Activated CD8-positive, alpha-beta memory T cell treated with anti-CD3 and anti-CD28 coated beads, Interleukin-2, amount 10 ng/mL, durations not matched to agents 7 days and 5 days (primary cell): ENCODE data around the gene PJA2. TPM values are rescaled to one million over a fixed set of nuclear protein-coding genes. Genes with fewer than 3 reads are reported as not detected.

Experiments used
- ATAC-seq: fragments of 150-1000 bp; cut with Tn5 transposase; one replicate; pipeline ENCODE4 v1.10.0; 2021; ENCODE audit warnings: moderate library complexity
- CTCF ChIA-PET: fragments of 350-600 bp; sonication (Branson Sonifier 250); formaldehyde crosslinking; loops from one replicate; lab custom pipeline; 2021; ENCODE audit warnings: antibody characterized with exemption; lab: Charles Lee
- DNase-seq: peaks from one replicate; pipeline ENCODE4 v3.0.0-alpha.2; 2020
- H3K27ac Mint-ChIP-seq: one replicate; pipeline ENCODE4 v1.8.0; 2021; ENCODE audit warnings: mild to moderate bottlenecking, mixed read lengths
- H3K27me3 Mint-ChIP-seq: one replicate; pipeline ENCODE4 v1.8.0; 2021; ENCODE audit warnings: mixed read lengths
- H3K36me3 Mint-ChIP-seq: one replicate; pipeline ENCODE4 v1.8.0; 2021; ENCODE audit warnings: mild to moderate bottlenecking, mixed read lengths
- H3K4me1 Mint-ChIP-seq: one replicate; pipeline ENCODE4 v1.8.0; 2021; ENCODE audit warnings: mixed read lengths
- H3K4me3 Mint-ChIP-seq: one replicate; pipeline ENCODE4 v1.8.0; 2021; ENCODE audit warnings: mild to moderate bottlenecking, moderate library complexity, mixed read lengths
- H3K9me3 Mint-ChIP-seq: one replicate; pipeline ENCODE4 v1.8.0; 2022; ENCODE audit warnings: low read depth, mixed read lengths
- total RNA-seq, 2 experiments: library from RNA; stranded (reverse); gene quantifications; one replicate each; pipeline ENCODE4 v1.2.3, GENCODE V29; 2021

The PJA2 gene
- total RNA-seq, 2 experiments from 2014 or later, result 49.1 to 54.2 TPM

GRCh38 chr5:109324931-109325330, 84.8 kb downstream of the PJA2 start:
- Mint-ChIP-seq H3K4me1 (no peaks in the 10 kb centered on the region), H3K9me3 (no peaks in the 10 kb centered on the region), H3K4me3 (no peak overlapping the region), H3K27me3 (no peaks in the 10 kb centered on the region), H3K36me3 (no peaks in the 10 kb centered on the region), H3K27ac (no peak overlapping the region)
- ATAC-seq, result no peak
- DNase-seq, result no peak
- CTCF ChIA-PET, result no interaction called here

GRCh38 chr5:109324351-109324750, 85.4 kb downstream of the PJA2 start:
- Mint-ChIP-seq H3K27ac (no peak overlapping the region), H3K27me3 (no peaks in the 10 kb centered on the region), H3K4me3 (no peak overlapping the region), H3K36me3 (no peaks in the 10 kb centered on the region), H3K9me3 (no peaks in the 10 kb centered on the region), H3K4me1 (no peaks in the 10 kb centered on the region)
- no peak for DNase-seq
- CTCF ChIA-PET, result no interaction called here
- ATAC-seq, result no peak

- ATAC-seq (no peak), DNase-seq (no peak)
- Mint-ChIP-seq H3K27ac (no peak overlapping the region), H3K36me3 (no peaks in the 10 kb centered on the region), H3K4me3 (no peak overlapping the region), H3K27me3 (no peaks in the 10 kb centered on the region), H3K4me1 (no peaks in the 10 kb centered on the region), H3K9me3 (no peaks in the 10 kb centered on the region)
- CTCF ChIA-PET, result no interaction called here
These were observed 87.1 kb downstream of the PJA2 start for GRCh38 chr5:109322694-109323093.

DNA sequence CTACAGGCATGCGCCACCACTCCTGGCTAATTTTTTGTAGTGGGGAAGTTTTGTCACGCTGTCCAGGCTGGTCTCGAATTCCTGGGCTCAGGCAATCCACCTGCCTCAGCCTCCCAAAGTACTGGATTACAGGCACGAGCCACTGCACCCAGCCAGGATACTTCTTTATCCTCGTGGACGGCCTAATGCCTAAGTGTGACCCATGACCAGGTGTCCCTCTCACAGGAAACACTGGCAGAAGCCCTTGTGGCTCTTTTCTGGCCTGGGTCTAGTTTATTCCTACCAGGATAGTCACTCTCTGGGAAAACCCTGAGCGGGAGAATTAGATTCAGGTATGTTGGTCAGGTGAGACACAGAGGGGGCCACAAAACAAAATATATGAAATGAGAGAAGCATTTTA, 90.4 kb downstream of the PJA2 start:
- Mint-ChIP-seq H3K36me3 (no peaks in the 10 kb centered on the region), H3K4me3 (no peak overlapping the region), H3K27ac (no peak overlapping the region), H3K27me3 (no peaks in the 10 kb centered on the region), H3K4me1 (no peaks in the 10 kb centered on the region), H3K9me3 (peaks cover 3% of the 10 kb centered on the region)
- ATAC-seq, result no peak
- CTCF ChIA-PET, result no interaction called here
- DNase-seq, result no peak

DNA sequence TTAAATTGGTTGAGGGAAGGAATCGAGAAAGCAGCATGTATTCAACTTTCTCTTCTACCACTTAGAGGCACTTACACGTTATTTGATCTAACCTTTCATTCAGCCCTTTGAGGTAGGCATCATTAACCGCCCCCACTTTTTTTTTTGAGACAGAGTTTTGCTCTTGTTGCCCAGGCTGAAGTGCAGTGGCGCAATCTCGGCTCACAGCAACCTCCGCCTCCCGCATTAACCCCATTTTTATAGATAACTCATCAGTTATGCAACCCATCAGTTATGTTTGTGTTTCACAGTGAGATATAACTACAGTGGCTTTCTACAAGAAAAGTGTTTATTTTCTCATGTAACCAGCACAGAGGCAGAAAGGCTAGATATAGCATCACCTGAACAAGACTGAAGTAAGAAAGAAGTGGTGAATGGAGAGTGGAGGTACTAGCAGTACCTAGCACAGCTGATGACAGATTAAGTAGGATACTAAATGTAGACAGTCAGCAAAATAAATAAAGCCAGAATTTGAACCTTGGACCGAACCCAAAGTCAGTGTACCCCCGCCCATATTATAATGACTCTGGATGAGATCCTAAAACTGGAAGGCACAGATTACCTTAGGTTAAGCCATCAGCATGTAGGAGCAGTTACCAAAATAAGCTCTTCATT, 91.2 kb downstream of the PJA2 start:
- Mint-ChIP-seq H3K36me3 (no peaks in the 10 kb centered on the region), H3K27me3 (no peaks in the 10 kb centered on the region), H3K9me3 (peaks cover 3% of the 10 kb centered on the region), H3K27ac (no peak overlapping the region), H3K4me1 (no peaks in the 10 kb centered on the region), H3K4me3 (no peak overlapping the region)
- CTCF ChIA-PET, result no interaction called here
- ATAC-seq, result no peak
- DNase-seq, result no peak

DNA sequence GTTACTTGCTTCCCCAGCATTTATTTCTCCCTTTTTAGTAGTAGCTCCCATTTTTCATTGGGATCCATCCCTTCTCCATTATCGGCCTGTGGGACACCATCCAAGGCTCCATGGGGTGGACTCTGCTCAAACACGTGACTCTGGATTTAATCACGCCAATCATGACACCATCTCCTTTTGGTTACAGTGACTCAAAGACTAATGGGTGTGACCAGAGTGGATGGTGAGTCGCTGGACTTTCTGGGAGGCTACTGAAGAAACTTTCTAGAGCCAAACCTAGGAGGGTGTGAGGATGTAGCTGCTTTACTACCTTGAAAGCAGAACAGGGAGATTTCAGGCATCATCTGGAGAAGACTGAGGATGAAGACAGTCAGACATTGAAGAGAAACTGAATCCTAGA, 93.1 kb downstream of the PJA2 start:
- CTCF ChIA-PET, result no interaction called here
- H3K36me3 Mint-ChIP-seq, result no peaks in the 10 kb centered on the region
- H3K27me3 Mint-ChIP-seq, result no peaks in the 10 kb centered on the region
- DNase-seq (no peak), ATAC-seq (no peak)
- no peak overlapping the region for H3K27ac Mint-ChIP-seq
- H3K4me3 Mint-ChIP-seq, result no peak overlapping the region
- H3K4me1 Mint-ChIP-seq, result no peaks in the 10 kb centered on the region
- H3K9me3 Mint-ChIP-seq, result peaks cover 3% of the 10 kb centered on the region

DNA sequence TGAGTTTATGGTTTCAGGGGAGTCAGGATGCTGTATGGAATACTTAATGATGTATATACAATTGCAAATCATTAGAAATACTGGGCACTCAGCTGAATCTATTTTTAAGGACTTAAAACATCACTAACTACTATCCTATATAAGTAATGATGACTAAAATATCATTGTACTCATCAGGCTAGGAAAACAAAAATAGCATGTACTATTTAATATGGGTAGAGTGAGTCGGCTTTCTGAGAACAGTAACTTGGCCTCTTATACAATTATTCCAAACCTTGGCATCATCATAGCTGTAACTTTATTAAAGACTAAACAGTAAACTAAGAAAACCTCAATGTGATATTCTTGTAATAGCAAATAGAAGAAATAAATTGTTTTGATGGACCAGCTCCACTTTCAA, 94.5 kb downstream of the PJA2 start:
- Mint-ChIP-seq H3K9me3 (peaks cover 3% of the 10 kb centered on the region), H3K27me3 (no peaks in the 10 kb centered on the region), H3K4me3 (no peak overlapping the region), H3K36me3 (no peaks in the 10 kb centered on the region), H3K27ac (no peak overlapping the region), H3K4me1 (no peaks in the 10 kb centered on the region)
- DNase-seq (no peak), ATAC-seq (no peak)
- CTCF ChIA-PET, result no interaction called here

GRCh38 chr5:109313127-109313526, 96.6 kb downstream of the PJA2 start:
- Mint-ChIP-seq H3K27me3 (no peaks in the 10 kb centered on the region), H3K4me3 (no peak overlapping the region), H3K36me3 (no peaks in the 10 kb centered on the region), H3K9me3 (peaks cover 3% of the 10 kb centered on the region), H3K4me1 (no peaks in the 10 kb centered on the region), H3K27ac (no peak overlapping the region)
- CTCF ChIA-PET, result no interaction called here
- DNase-seq (no peak), ATAC-seq (no peak)

GRCh38 chr5:109312695-109313094, 97.1 kb downstream of the PJA2 start:
- Mint-ChIP-seq H3K36me3 (no peaks in the 10 kb centered on the region), H3K4me3 (no peak overlapping the region), H3K27ac (no peak overlapping the region), H3K9me3 (peaks cover 3% of the 10 kb centered on the region), H3K27me3 (no peaks in the 10 kb centered on the region), H3K4me1 (no peaks in the 10 kb centered on the region)
- ATAC-seq (no peak), DNase-seq (no peak)
- CTCF ChIA-PET, result no interaction called here

DNA sequence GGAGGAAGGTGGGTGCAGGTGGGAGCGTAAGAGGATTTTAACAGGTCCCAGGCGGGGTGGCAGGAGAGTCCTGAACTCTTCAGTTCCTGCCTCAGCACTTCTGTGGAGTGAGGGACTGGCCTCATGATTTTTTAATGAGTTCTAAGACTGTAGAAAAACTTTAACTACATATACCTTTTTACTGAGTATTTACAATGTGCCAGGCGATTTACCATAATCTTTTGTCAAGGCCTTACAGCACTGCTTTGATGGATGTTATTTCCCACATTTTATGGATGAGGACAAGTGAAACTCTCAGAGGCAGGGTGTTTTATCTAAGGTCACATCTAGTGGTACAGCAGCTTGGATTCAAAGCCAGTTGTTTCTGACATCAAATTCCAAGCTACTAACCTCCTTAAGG, 99.5 kb downstream of the PJA2 start:
- DNase-seq (no peak), ATAC-seq (no peak)
- no peaks in the 10 kb centered on the region for H3K9me3 Mint-ChIP-seq
- CTCF ChIA-PET, result no interaction called here
- no peaks in the 10 kb centered on the region for H3K4me1 Mint-ChIP-seq
- no peak overlapping the region for H3K27ac Mint-ChIP-seq
- H3K27me3 Mint-ChIP-seq, result no peaks in the 10 kb centered on the region
- H3K36me3 Mint-ChIP-seq, result no peaks in the 10 kb centered on the region
- no peak overlapping the region for H3K4me3 Mint-ChIP-seq

- H3K27me3 Mint-ChIP-seq, result no peaks in the 10 kb centered on the region
- H3K36me3 Mint-ChIP-seq, result no peaks in the 10 kb centered on the region
- H3K9me3 Mint-ChIP-seq, result no peaks in the 10 kb centered on the region
- CTCF ChIA-PET, result no interaction called here
- no peak overlapping the region for H3K4me3 Mint-ChIP-seq
- H3K4me1 Mint-ChIP-seq, result no peaks in the 10 kb centered on the region
- DNase-seq (no peak), ATAC-seq (no peak)
- H3K27ac Mint-ChIP-seq, result no peak overlapping the region
These were observed 100.3 kb downstream of the PJA2 start for GRCh38 chr5:109309326-109310063.

DNA sequence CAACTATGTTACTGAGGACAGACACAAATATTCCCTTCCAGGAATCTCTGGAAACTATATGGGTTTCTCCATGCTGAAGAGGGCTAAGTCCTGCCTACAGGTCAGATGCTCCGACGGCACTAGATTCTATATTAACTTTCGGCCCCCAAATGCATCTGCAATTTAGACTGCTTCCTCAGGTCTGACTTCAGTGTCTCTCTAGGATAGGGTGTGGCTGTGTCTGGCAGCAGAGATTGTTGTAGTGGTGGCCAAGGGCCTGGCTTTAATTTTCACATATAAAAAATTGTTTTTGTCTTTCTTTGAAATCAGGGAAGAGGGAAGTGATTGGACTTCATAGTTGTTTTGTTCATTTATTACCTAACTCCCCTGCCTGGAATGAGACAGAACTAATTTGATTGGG, 101.8 kb downstream of the PJA2 start:
- CTCF ChIA-PET, result no interaction called here
- ATAC-seq (no peak), DNase-seq (no peak)
- H3K4me1 Mint-ChIP-seq, result no peaks in the 10 kb centered on the region
- no peaks in the 10 kb centered on the region for H3K27me3 Mint-ChIP-seq
- no peaks in the 10 kb centered on the region for H3K36me3 Mint-ChIP-seq
- H3K27ac Mint-ChIP-seq, result no peak overlapping the region
- no peak overlapping the region for H3K4me3 Mint-ChIP-seq
- H3K9me3 Mint-ChIP-seq, result no peaks in the 10 kb centered on the region

DNA sequence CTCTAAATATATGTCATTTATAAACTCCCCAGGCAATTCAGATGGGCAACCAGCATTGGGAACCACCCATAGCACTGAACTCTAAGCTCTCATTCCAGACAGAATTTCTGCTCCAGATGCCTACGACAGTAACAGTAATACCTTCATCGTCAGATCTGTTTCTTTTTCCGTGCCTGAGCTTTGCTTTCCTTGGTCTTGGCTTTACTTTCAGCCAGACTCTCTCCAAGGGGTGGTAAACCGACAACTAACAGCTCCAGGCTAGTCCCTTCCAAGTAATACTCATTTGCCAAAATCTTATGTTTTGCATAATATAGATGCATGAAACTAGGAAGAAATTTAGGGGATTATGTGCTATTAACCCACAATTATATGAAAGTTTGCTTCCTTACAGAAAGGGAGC, 102.3 kb downstream of the PJA2 start:
- DNase-seq (no peak), ATAC-seq (no peak)
- Mint-ChIP-seq H3K36me3 (no peaks in the 10 kb centered on the region), H3K4me1 (no peaks in the 10 kb centered on the region), H3K9me3 (no peaks in the 10 kb centered on the region), H3K4me3 (no peak overlapping the region), H3K27ac (no peak overlapping the region), H3K27me3 (no peaks in the 10 kb centered on the region)
- CTCF ChIA-PET, result no interaction called here

GRCh38 chr5:109305352-109305751, 104.4 kb downstream of the PJA2 start:
- Mint-ChIP-seq H3K4me3 (no peak overlapping the region), H3K27me3 (no peaks in the 10 kb centered on the region), H3K4me1 (no peaks in the 10 kb centered on the region), H3K9me3 (no peaks in the 10 kb centered on the region), H3K27ac (no peak overlapping the region), H3K36me3 (no peaks in the 10 kb centered on the region)
- no peak for ATAC-seq
- DNase-seq, result no peak
- CTCF ChIA-PET, result no interaction called here
